Sigmoid colon (tissue), 4 donors: Measurements from ENCODE around the gene RAB40B.

Experiments
- EP300 ChIP-seq, 4 donors: sonication (generic); formaldehyde crosslinking; IDR thresholded peaks; one replicate each; pipeline ENCODE4 v1.6.1; 2017; ENCODE audit warnings: antibody characterized with exemption in 4 of 4
- POLR2A ChIP-seq, 2 donors: fragments of 450-650 bp; IDR thresholded peaks; one replicate each; pipeline ENCODE4 v1.6.1; 2016; ENCODE audit warnings: antibody characterized with exemption in 2 of 2, mild to moderate bottlenecking in 2 of 2, moderate library complexity in 2 of 2
- POLR2AphosphoS5 ChIP-seq, 4 donors: sonication (generic); formaldehyde crosslinking; IDR thresholded peaks; one replicate each; pipeline ENCODE4 v1.6.1; 2017; ENCODE audit warnings: antibody characterized with exemption in 4 of 4
- TF ChIP-seq, protein P1 (sequence below), 4 experiments: fragments of 450-650 bp in 3 of 4; fragments of 200-600 bp in 1 of 4; IDR thresholded peaks; one replicate each; pipeline ENCODE4 v1.5.1; 2016 to 2019; ENCODE audit warnings: antibody characterized with exemption in 4 of 4, mild to moderate bottlenecking in 3 of 4, moderate library complexity in 2 of 4

GRCh38 chr17:82713071-82713723 is 14.7 kb upstream of the RAB40B start:
- TF ChIP-seq POLR2AphosphoS5 (IDR thresholded peaks at IDR 0.05) (no peak), POLR2A (IDR thresholded peaks at IDR 0.05) (no peak), EP300 (IDR thresholded peaks at IDR 0.05) (no peak)
- TF ChIP-seq, protein P1, sequence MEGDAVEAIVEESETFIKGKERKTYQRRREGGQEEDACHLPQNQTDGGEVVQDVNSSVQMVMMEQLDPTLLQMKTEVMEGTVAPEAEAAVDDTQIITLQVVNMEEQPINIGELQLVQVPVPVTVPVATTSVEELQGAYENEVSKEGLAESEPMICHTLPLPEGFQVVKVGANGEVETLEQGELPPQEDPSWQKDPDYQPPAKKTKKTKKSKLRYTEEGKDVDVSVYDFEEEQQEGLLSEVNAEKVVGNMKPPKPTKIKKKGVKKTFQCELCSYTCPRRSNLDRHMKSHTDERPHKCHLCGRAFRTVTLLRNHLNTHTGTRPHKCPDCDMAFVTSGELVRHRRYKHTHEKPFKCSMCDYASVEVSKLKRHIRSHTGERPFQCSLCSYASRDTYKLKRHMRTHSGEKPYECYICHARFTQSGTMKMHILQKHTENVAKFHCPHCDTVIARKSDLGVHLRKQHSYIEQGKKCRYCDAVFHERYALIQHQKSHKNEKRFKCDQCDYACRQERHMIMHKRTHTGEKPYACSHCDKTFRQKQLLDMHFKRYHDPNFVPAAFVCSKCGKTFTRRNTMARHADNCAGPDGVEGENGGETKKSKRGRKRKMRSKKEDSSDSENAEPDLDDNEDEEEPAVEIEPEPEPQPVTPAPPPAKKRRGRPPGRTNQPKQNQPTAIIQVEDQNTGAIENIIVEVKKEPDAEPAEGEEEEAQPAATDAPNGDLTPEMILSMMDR (IDR thresholded peaks at IDR 0.05) = no peak
